ENCODE measurements around the gene VPS37B.
A peak's percentile ranks its signal among the peaks of the same experiment; 100 is the strongest.

VPS37B gene

DNA sequence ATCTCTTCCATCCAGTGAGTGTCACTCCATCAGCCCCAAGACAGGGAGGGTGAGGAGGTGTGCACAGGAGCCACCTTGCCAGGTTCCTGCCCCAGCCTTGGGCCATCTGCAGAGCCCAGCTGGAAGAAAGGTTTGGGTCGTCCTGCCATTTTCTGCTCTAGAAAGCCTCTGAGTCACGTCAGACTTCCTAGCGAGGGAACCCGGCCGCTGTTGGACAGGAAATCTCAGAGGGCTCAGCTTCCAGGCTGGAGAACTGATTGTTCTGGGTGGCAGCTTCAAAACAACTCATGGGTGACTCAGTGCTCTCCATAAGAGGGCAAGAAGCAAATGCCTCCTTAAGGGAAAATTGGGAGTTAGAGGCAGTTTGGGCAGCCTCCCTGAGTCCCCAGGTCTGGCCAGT lies 44.1 kb downstream of the VPS37B start:
- DNase-seq, result no peak

DNA sequence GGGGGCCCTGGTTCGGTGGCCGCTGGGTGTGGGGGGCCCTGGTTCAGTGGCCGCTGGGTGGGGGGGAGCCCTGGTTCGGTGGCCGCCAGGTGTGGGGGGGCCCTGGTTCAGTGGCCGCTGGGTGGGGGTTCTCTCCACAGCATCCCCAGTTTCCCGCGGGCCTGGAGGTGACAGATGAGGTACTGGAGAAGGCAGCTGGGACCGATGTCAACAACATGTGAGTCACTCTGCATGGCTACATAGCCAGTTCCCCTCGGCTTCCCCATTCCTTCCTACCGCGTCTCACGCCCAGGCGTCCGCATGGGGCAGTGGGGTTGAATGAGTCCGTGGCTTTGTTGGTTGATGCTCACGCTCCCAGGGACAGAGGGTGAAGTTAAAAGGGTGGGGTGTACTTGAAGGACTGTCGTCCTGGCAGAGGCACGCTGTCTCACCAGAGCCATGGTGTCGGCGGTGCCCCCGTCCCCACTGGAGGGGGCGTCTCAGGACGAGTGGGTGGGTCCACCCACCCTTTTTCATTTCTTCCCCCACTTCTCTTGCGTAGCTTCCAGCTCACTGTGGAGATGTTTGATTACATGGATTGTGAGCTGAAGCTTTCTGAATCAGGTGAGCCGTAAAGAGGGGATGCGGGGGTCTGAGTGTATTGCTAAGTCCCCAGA lies 45.1 kb downstream of the VPS37B start:
- DNase-seq, result peak; percentile 41 to 67 (median 48)

DNA sequence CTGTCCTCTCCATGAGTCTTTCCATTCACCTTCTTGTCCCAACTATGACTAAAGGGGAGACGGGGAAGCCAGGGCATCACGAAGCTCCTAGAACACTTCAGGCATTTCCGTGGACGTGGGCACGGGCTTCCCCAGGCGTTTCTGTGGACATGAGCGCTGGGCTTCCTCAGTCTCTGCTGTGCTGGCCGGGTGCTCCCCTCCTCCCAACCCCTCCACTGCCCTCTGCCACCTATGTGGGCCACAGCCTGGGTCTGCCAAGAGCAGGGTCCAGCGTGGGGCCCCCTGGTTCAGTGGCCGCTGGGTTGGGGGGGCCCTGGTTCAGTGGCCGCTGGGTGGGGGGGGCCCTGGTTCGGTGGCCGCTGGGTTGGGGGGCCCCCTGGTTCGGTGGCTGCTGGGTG lies 45.9 kb downstream of the VPS37B start:
- DNase-seq, result peak in 1 of 3 donors; percentile 43

DNA sequence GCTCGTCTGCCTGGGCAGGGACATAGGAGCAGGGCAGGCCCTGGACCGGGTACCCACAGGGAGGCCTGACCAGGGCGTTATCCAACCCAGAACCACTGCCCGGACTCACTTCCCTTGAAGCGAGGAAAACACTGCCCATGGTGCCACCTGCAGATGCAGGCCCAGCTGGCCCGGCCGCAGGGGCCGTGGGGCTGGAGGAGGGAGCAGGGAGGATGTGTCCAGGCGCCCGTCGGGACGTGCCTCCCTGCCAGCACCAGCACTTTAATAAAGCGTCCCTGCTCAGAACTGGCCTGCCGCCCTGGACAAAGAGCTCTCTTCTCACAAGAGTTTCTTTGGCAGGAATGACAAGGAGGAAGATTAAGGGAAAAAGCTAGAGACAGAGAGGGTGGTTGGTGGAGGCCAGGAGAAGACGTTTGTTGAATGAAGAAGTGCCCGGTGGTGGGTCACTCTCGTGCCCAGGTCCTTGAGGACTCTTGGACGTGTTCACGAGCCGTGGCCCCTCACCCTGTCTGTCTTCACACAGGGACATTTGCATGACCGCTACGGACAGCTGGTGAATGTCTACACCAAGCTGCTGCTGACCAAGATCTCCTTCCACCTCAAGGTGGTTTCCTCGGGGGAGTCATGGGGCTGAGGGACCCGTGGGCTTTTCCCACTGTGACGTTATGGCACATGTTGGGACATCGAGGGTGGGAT lies 46.4 kb downstream of the VPS37B start:
- DNase-seq, result peak in 2 of 3 donors; percentile 30 to 49

DNA sequence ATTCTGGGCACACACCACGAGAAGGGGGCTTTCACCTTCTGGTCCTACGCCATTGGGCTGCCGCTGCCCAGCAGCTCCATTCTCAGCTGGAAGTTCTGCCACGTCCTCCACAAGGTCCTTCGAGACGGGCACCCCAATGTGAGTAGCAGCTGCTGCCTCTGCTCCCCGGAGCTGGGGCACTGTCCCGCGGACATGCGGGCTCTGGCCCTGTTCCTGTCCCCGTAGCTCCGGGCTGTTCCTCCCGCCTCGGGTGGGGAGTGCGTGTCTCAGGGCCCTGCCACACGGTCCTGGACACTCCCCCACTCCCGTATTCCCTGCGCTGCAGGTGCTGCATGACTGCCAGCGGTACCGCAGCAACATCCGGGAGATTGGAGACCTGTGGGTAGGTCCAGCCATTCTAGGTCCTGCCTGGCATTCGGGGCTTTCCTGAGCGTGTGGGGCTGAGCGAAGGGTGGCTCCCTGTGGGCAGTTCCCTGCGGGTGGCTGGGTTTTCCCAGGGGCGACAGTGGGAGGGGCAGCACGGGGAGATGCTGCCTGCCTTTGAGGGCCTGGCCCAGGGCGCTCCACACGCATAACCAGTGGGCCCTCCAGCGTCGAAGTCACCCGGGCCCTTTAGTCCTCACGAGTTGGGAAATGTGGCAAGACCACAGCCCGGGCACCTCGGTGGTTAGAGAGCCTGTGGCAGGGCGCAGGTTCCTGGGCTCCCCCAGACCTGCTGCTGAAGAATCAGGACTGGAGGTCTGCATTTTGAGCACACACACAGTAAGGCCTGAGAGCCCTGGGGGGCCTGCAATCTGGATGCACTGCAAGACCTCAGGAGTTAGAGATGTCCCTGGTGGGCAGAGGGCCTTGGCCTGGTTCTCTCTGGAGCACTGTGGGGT lies 47.2 kb downstream of the VPS37B start:
- DNase-seq, result peak in 2 of 3 donors; percentile 34 to 40

DNA sequence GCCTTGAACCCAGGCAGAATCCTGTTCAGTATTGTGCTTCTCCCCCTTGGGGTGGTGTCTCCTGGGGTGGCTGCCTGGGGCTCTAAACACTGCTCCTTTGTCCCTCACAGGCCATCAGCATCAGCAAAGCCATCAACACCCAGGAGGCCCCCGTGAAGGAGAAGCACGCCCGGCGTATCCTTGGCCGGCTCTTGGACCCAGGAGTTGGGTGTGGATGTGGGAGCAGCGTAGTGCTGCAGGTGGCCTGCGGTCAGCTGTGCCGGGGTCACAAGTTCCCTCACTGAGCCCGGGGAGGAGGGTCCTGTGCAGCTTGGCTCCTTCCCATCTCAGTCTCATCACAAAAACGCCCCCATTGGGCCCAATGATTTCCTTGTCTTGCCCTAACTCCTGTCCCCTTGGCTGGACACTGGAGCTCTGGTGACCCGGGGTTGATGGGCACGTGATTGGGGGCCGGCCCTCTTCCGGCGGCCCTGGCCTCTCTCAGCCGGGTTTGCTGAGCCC lies 48.0 kb downstream of the VPS37B start:
- no peak for DNase-seq

DNA sequence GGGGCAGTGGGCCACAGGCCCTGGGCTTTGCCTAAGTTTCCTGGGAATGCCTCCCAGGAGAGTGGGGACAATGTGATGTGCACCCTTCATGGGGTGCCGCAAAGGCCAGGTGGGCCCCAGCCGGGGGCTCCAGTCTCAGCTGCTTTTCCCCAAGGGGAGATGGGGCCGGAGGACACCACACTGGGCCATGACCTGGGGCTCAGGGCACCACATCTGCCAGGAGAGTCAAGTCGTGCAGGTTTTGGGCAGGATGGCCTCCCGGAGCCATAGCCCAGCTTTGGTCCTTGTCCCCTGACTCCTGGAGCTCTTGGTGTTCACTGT lies 48.4 kb downstream of the VPS37B start:
- no peak for DNase-seq

DNA sequence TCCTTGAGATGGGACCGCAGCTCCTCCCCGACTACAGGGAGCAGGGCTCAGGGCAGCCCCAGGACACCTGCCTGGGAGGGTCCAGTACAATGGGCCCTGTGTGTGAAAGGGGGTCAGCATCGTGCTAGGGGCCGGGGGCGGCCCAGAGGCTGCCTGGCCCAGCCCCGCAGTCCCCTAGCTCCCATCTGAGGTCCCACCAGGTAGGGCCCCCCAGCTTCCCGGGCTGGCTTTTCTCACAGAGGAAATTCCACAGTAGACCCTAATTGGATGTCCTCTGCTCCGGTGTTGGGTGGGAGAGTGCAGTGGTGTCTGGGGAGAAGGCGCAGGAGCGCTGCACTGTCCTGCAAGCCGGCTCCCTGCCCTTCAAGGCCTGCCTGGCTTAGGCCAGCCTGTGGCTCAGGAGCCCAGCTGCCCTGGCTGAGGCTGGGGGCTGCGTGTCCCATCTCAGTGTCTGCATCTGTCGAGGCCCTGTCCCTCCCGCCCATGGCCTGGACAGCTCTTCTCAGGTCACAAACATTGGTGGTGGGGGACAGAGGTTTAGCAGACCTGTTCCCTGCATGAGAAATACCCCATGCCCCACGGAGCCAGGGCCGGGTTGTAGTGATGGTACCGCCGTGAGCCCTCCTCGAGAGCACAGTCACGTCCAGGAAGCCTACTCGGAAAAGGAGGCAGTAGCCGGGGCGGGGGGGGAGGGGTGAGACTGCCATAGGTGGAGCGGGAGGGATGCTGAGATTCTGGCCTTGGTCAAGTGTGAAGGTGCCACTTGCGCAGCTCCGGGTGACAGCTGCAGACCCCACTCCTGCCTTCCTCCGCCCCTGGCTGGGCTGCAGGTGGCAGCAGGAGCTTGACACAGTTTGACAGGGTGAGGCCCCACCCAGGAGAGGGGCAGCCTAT lies 49.1 kb downstream of the VPS37B start:
- no peak for DNase-seq

DNA sequence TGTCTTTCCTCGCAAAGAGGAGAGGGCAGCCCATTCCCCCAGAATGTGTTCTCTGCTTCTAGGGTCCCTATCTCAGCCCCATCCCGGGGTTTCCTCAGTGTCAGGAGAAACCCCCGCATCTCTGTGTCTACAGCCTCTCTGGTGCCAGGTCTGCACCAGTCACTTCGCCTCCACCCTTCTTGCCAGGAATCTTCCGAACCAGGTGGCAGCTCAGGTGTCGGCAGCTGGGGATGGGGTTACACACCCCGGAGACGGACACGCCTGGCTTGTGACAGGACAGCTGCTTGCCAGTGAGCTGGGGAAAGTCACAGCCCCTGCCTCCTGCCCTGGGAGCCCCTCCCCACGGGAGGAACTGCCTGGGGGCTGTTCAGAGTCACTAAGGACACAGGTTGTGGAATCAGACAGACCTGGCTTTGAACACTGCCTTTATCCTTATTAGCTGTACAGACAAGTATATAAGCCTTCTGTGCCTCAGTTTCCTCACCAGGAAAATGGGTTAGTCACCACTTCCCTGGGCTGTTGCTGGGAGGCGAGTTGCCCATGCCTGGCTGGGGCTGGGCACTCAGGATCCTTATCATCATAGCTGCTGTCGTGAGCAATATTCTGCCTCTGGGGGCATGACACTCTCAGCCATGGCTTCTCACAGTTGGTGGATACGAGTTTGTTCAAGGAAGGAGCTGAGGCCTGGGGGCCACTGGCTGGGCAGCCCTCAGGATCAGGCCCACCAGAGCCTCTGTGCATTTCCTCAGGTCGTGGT lies 49.9 kb downstream of the VPS37B start:
- DNase-seq, result no peak

DNA sequence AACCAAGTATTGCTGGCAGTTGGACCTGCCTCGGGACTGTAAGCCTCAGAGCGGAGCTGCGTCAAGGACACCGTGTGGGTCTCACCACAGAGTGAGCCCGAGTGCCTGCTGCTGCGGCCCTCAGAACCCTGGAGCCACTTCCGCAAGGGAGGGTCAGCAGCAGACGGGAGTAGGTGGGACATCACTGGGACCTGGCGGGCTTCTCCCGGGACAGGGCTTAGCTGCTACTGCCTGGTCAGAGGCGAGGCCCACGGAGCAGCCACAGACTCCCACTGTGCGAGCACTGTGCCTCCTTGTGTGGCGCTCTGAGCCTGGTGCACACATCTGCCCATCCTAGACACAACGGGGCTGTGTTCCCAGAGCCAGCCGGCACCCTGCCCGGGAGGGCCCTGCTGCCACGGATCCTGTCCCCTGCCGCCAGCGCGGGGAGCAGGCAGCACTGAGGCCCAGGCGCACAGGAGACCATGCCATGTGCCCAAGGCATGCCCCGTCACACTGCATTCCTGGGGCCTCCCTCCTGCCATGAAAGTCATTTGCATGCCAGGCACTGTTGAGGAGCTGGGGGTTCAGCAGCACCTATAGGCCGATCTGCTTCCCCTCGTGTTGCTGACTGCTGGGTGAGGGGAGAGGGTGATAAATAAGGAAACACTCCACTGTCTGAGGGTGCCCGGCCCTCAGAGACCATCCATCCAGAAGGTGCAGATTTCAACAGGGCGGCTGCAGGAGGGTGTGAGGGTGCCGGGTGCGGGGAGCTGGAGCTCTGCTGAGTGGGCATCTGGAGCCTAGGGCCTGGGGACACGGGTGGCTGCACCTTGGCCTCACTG lies 50.7 kb downstream of the VPS37B start:
- DNase-seq, result no peak

DNA sequence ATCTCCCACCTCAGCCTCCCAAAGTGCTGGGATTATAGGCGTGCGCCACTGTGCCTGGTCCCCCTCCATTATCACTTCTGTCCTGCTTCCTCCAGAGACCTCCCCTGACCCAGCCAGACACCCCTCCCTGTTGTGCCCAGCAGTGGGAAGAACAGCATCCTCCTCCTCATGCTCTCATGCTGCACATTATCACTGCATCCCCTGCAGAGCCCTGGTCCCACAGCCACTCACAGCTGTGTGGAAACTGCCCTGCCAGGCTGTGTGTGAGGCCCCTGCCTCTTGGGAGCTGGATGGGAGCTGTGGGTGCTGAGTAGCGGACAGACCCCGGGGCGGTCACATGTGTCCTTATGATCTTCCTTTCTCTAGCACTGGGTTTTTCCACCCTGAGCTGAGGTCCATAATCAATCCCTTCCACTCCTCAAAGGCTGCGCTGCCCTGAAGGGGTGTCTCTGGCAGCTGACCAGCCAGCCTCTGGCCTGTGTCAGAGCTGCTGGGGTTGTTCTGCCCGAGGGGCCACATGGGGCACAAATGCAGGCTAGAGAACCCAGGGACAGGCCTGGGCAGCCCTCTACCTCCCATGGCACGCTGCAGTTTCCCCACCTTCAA lies 51.5 kb downstream of the VPS37B start:
- no peak for DNase-seq

DNA sequence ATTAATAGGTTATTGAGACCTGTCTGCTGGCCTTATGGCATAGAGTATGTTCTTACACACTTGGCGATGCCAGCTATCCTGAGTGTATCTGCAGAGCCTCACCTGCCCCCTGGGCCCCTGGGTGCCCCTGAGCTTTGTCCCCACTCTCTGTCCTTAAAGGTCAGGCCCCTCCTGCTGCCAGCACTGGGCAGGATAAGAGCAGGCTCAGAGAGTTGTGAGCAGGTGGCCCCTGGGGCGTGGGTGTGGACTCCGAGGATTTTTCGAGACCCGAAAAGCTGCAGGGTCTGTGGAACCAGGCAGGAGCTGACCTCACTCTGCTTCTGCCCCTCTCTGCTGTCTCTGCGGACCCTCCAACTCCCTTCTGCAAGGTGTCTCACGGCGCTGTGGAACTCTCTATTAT lies 52.5 kb downstream of the VPS37B start:
- no peak for DNase-seq

DNA sequence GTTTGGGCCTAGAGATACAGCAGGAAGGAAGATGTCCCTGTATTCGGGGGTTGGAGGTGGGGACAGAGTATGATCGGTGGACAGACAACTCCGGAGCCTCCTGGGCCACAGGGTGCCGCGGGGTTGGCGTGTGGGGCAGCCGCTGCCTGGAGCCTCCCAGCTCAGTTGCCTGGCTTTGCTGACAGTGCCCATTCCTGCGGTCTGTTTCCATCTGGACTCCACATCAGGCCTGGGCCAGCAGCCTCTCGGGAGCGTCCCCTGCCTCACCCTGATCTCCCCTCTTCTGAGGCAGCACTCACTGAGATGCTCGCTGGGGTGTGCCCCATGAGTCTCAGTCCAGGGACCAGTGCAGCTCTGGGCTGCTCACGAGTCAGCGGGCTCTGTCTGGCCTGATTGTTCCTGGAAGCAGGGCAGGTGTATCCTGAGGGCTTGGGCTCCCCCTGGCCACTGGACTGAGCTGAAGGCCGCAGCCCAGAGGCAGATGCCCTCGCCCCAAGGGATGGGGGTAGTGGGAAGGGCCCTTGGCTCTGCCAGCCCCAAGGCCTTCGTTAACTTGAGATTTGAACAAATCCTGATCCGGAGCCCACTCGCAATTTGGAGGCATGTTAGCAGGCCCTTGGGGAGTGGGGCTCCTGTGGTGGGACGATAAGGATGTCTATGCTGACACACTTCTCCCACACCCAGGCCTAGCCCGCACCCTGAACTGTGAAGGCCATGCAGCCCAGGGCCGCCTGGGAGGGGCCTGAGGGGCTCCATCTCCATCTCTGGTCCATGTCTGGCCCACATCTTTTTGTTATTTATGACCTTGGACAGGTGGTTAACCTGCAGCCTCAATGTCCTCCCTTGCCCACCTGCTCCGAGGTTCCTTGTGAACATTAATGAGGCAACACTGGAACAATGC lies 53.2 kb downstream of the VPS37B start:
- no peak for DNase-seq

DNA sequence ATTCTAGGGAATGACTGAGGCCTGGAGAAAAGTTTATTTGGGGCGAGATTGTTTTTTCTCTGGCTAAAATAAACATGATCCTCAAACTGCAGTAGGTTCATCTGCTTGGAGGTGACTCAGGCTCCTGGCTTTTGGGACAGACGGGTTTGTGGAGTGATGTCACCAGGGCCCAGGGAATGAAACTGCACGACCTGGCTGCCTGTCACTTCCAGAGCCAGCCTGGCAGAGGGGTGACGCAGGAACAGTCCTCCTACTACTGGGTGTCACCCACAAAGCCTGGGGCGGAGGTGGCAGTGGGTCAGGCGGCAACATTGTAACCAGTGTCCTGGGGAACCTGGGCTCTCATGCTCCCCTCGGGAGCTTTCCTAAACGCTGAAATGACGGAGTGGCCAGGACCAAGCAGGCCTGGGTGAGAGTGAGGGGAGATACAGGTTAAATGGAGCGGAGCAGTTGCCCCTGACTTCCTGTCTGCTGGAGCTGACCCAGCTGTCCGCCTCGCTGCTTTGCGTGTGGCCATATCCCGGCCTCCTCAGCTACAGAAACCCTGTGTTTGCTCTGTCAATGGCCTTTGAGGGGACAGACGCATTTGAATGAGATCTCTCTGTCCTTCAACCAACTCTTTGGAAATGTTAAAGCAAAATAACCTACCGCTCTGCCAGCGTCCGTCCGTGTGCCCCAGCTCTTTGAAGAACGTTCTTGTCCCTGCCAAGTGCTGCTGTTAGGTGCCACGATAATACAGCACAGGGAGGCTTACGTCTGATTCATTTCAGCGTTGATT lies 54.2 kb downstream of the VPS37B start:
- DNase-seq, result no peak

DNA sequence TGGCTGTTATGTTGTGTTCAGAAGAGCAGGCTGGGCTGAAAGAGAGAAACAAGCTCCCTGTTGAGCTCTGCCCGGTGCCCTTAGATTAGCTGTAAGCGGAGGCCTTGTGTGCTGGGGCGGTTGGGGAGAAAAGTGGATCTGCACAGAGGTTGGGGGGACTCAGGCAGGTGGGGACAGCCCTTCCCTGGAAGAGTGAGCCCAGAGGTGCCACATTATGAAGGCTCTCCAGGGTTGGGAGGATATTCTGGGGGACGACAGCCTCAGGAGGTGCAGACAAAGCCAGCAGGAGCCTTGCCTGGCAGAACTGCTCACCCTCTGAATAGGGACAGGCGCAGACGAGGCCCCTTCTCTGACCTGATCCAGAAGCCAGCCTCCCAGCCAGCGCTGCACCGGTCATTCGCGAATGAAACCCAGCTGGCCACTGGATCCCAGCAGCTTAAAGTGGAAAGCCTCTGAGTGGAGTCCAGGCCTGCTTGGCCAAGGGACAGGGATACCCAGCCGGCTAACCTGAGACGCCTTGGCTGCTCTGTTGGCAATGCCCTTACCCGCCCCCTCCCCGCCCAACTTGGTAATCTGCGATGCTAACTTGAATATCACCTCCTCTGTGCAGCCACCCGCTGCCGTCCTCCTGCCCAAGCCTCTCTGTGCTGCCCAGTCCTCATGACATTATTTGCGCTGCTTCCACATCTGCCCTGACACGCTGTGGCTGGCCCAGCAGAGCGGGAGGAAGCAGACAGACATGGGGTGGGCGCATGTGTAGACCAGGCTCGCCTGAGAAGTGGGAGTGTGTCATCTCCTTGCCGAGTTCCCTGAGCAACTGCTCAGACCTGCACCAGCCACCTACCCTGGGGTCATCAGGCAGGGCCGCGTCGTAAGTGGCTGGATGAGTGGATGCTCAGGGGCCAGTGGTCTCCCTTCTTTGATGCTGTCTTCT lies 55.1 kb downstream of the VPS37B start:
- DNase-seq, result no peak

DNA sequence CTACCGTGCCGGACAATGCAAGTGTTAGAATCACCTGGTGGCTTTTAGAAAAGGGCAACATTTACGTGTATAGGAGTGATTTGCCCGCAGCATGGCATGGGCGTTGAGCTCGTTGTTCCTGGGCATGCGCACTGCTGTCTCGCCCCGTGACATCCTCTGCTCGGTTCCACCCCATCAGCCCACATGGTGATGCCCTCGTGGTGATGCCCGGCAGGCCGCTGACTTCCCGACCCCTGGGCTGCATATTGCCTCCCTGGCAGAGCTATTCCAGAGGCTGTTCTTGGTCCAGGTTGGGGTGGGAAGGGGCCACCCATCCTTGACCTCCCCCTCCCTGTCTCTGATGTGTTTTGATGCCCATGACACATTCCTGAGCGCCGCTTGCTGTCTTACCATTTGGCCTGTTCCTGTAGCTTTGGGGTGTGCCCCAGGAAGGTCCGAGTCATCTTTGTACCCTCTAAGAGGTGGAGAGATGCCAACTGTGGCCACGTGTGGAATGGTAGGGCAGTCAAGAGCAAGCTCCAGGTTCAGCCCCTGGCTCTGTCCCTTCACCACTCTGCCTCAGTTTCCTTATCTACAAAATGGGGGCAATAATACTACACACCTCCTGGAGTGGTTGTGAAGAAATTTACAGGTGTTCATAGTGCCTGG lies 55.9 kb downstream of the VPS37B start:
- no peak for DNase-seq

DNA sequence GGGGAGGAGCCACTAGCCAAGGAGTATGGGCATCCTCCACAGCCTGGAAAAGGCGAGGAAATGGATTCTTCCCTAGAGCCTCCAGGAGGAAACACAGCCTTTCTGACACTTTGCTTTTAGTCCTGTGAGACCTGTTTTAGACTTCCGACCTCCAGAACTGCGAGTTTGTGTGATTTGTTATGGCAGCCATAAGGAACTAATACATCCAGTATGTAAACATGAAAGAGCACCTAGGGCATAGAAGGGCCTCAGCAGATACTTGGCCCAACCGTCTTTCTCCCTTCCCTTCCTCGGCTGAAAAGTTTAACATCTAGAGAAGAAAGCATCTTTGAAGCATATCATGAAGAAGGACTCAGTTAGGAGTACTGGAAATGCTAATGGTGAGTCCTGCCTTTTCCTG lies 57.1 kb downstream of the VPS37B start:
- DNase-seq, result no peak

Measured in suppressor macrophage treated with lipopolysaccharide for 1 hour (primary cell).